Stomach (tissue), 4 donors: ENCODE data around the gene OSBPL9.

Experiments
- EP300 ChIP-seq: sonication (generic); formaldehyde crosslinking; IDR thresholded peaks from one replicate; pipeline ENCODE4 v1.6.1; 2017; ENCODE audit warnings: antibody characterized with exemption
- POLR2A ChIP-seq, 4 donors: fragments of 450-650 bp; IDR thresholded peaks; one replicate each; pipeline ENCODE4 v1.6.1; 2016; ENCODE audit warnings: antibody characterized with exemption in 4 of 4, control low read depth in 2 of 4, mild to moderate bottlenecking in 1 of 4, moderate library complexity in 1 of 4
- TF ChIP-seq, protein P1 (sequence below), 7 experiments: fragments of 450-650 bp in 4 of 7; fragments of 200-600 bp in 3 of 7; sonication (generic) in 3 of 7; IDR thresholded peaks; one replicate each; pipeline ENCODE4 v1.5.1; 2016 to 2019; ENCODE audit warnings: antibody characterized with exemption in 7 of 7, control low read depth in 2 of 7, mild to moderate bottlenecking in 1 of 7

DNA sequence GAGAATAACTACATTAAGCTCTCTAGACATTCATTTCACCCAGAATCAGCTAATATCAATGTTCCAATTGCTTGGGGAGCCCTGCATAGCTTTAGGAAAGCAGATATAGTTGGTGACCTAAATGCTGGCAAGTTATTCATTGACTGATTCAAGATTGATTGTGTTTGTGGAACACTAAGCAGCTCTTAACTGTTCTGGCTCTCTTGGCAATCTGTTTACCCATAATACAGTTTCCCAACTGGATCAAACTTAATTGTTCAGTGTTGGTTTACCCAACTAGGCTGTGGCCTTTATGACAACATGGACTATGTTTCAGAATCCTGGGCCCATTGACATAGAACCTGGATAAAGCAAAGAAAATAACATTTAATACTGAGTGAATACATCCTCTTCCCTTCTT, 178.0 kb downstream of the OSBPL9 start:
- TF ChIP-seq POLR2A (IDR thresholded peaks at IDR 0.05) (no peak), EP300 (no peak)
- TF ChIP-seq, protein P1, sequence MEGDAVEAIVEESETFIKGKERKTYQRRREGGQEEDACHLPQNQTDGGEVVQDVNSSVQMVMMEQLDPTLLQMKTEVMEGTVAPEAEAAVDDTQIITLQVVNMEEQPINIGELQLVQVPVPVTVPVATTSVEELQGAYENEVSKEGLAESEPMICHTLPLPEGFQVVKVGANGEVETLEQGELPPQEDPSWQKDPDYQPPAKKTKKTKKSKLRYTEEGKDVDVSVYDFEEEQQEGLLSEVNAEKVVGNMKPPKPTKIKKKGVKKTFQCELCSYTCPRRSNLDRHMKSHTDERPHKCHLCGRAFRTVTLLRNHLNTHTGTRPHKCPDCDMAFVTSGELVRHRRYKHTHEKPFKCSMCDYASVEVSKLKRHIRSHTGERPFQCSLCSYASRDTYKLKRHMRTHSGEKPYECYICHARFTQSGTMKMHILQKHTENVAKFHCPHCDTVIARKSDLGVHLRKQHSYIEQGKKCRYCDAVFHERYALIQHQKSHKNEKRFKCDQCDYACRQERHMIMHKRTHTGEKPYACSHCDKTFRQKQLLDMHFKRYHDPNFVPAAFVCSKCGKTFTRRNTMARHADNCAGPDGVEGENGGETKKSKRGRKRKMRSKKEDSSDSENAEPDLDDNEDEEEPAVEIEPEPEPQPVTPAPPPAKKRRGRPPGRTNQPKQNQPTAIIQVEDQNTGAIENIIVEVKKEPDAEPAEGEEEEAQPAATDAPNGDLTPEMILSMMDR (IDR thresholded peaks at IDR 0.05): no peak
